CD4-positive, alpha-beta T cell (primary cell): ENCODE measurements around the gene ARFGEF2. TPM values are rescaled to one million over a fixed set of nuclear protein-coding genes. Genes with fewer than 3 reads are reported as not detected.

Experiments
- ATAC-seq: fragments of 200-7000 bp; cut with Tn5 transposase; one replicate; pipeline ENCODE4 v1.10.0; 2022; ENCODE audit warnings: mild to moderate bottlenecking; ENCODE audit not compliant: poor library complexity
- CTCF ChIA-PET: fragments of 350-600 bp; sonication (Branson Sonifier 250); formaldehyde crosslinking; loops from one replicate; lab custom pipeline; 2021; ENCODE audit warnings: antibody characterized with exemption, inconsistent platforms; lab: Charles Lee
- POLR2A ChIA-PET: fragments of 350-600 bp; sonication (Branson Sonifier 250); formaldehyde crosslinking; loops from one replicate; lab custom pipeline; 2021; ENCODE audit warnings: antibody characterized with exemption, inconsistent platforms; lab: Charles Lee
- DNase-seq, 14 experiments: peaks; one replicate each; pipeline ENCODE4 v3.0.0-alpha.2; 2013 to 2020; ENCODE audit warnings: mixed read lengths in 2 of 14
- H3K27ac ChIP-seq, 2 donors: one replicate each; pipeline versions ENCODE4 v1.5.1 to v1.7.0; 2013; ENCODE audit warnings: low read length in 2 of 2, low read depth in 1 of 2, mild to moderate bottlenecking in 1 of 2
- H3K27me3 ChIP-seq, 2 experiments: 1 replicate in 1 of 2; 2 replicates in 1 of 2; pipeline versions ENCODE4 v1.6.1 to v1.7.0; 2013; ENCODE audit warnings: low read length in 2 of 2, control low read depth in 1 of 2, mild to moderate bottlenecking in 1 of 2, moderate library complexity in 1 of 2; ENCODE audit not compliant: insufficient read depth in 2 of 2, control insufficient read depth in 1 of 2
- H3K36me3 ChIP-seq: one replicate; pipeline ENCODE4 v1.6.1; 2013; ENCODE audit warnings: low read length, control low read depth; ENCODE audit not compliant: insufficient read depth
- H3K4me1 ChIP-seq: one replicate; pipeline ENCODE4 v1.6.1; 2013; ENCODE audit warnings: low read length, control low read depth; ENCODE audit not compliant: insufficient read depth
- H3K4me3 ChIP-seq: one replicate; pipeline ENCODE4 v1.5.1; 2013; ENCODE audit warnings: mild to moderate bottlenecking, low read length, moderate library complexity
- H3K9me3 ChIP-seq, 2 experiments: 1 replicate in 1 of 2; 2 replicates in 1 of 2; pipeline versions ENCODE4 v1.6.1 to v1.7.0; 2013; ENCODE audit warnings: low read length in 2 of 2, mild to moderate bottlenecking in 2 of 2, control low read depth in 1 of 2, moderate library complexity in 1 of 2; ENCODE audit not compliant: control insufficient read depth in 1 of 2, insufficient read depth in 1 of 2
- H3K27ac Mint-ChIP-seq: one replicate; pipeline ENCODE4 v1.8.0; 2020; ENCODE audit warnings: mixed read lengths
- H3K27me3 Mint-ChIP-seq: one replicate; pipeline ENCODE4 v1.8.0; 2021; ENCODE audit warnings: mixed read lengths
- H3K36me3 Mint-ChIP-seq: one replicate; pipeline ENCODE4 v1.8.0; 2021; ENCODE audit warnings: low read depth, mixed read lengths
- H3K4me1 Mint-ChIP-seq: one replicate; pipeline ENCODE4 v1.8.0; 2021; ENCODE audit warnings: low read depth, mixed read lengths
- H3K4me3 Mint-ChIP-seq: one replicate; pipeline ENCODE4 v1.8.0; 2020; ENCODE audit warnings: mild to moderate bottlenecking, mixed read lengths
- H3K9me3 Mint-ChIP-seq: one replicate; pipeline ENCODE4 v1.8.0; 2020; ENCODE audit warnings: mixed read lengths
- CTCF ChIP-seq: fragments of 200-600 bp; IDR thresholded peaks from one replicate; pipeline ENCODE4 v1.8.0; 2022; ENCODE audit warnings: antibody characterized with exemption, mild to moderate bottlenecking
- intact Hi-C, 2 experiments: fragments of 100-400 bp; cut with DNase I in 1 of 2; cut with micrococcal nuclease in 1 of 2; formaldehyde crosslinking; loops; one replicate each; pipeline versions ENCODE4 v1.15.1 to v1.9.0; 2023 to 2025; cut with DNase I, micrococcal nuclease
- total RNA-seq, 174 experiments: library from RNA in 2 of 174; stranded (reverse) in 2 of 174; gene quantifications; one replicate each; pipeline ENCODE4 v1.2.3 and lab custom pipeline; 2021 to 2026

The ARFGEF2 gene
- total RNA-seq, 2 experiments from 2014 or later = 23.0 to 23.4 TPM

DNA sequence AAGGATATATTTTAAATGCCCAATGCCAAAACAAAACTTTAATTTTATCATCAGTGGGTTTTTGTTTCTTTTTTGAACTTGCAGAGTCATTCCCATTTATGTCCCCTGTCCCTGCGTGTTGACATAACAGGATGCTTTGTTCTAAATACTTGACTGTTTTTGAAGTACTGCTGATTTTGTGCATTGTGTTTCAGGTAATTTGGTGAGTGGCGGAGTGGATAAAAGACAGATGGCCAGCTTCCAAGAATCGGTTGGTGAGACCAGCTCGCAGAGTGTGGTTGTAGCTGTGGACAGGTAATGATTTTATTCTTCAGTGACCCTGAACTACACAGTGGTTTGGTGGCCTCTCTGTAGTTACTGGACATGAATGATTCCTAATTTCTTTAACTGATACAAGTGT, 74.1 kb downstream of the ARFGEF2 start:
- H3K27ac ChIP-seq = no peak overlapping the region
- no peak for DNase-seq
- intact Hi-C loops = no loop called here
- no peak overlapping the region for H3K4me3 ChIP-seq
- H3K4me1 Mint-ChIP-seq = no peaks in the 10 kb centered on the region
- ChIA-PET CTCF (no interaction called here), POLR2A (no interaction called here)
- H3K36me3 ChIP-seq = peaks cover 91% of the 10 kb centered on the region
- no peaks in the 10 kb centered on the region for H3K4me1 ChIP-seq
- ATAC-seq = no peak
- no peaks in the 10 kb centered on the region for H3K27me3 Mint-ChIP-seq
- H3K27ac Mint-ChIP-seq = no peak overlapping the region
- H3K9me3 Mint-ChIP-seq = no peaks in the 10 kb centered on the region
- no peak overlapping the region for H3K4me3 Mint-ChIP-seq
- no peaks in the 10 kb centered on the region for H3K27me3 ChIP-seq
- TF ChIP-seq CTCF = no peak
- peaks cover 92% of the 10 kb centered on the region for H3K36me3 Mint-ChIP-seq
- no peaks in the 10 kb centered on the region for H3K9me3 ChIP-seq

DNA sequence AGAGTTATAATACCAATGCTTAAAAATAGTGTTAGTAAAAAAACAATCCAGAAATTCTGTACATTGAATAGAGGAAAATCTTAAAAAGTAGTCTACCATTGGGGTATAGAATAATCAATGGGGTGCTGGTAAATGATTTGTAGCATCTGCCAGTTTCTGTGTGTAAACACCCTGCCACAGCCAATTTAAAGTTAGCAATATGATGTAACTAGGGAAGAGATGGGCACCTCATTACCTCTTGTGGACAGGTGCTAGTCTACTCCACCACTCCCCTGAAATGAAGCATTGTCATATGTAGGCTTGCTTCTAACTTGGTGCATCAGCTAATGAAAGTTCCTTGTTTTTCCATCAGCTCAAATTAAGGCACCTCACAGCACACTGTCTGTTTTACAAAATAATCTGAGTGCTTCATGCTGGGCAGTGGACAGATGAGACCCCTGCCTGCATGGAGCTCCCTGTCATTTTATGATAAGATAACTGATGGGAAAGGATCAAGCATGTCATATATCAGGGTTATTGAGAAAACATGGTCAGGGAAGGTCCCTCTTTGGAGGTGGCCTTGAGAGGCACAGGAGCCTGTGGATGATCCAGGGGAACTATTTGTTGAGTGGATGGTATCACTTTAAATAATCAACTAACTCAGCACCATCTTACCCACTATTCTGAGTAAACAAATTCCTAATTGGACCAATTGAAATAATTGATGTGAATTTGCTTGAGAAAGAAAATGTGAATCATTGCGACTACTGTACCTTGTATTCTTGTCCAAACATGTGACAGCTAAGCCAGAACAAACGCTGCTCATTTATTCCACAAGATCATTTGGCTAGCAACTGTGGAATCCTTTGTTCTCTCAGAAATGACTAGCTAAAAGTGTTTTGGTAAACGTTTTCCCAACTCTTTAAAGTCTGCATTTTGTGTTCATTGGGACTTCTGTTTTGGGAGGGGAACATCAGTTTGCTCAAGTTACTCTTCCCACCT, 78.7 kb downstream of the ARFGEF2 start:
- H3K27me3 ChIP-seq = no peaks in the 10 kb centered on the region
- H3K36me3 ChIP-seq = peaks cover 61% of the 10 kb centered on the region
- no peaks in the 10 kb centered on the region for H3K4me1 ChIP-seq
- ChIA-PET POLR2A (interaction anchor here (1.0 to 1.1 kb wide), 2 partner anchors 14 to 35 kb away, joined by 3 read pairs; no protein-coding TSS in a partner anchor), CTCF (no interaction called here)
- no peak for TF ChIP-seq CTCF
- H3K4me3 ChIP-seq = no peak overlapping the region
- Mint-ChIP-seq H3K4me1 (no peaks in the 10 kb centered on the region), H3K9me3 (no peaks in the 10 kb centered on the region), H3K36me3 (peaks cover 76% of the 10 kb centered on the region), H3K27me3 (no peaks in the 10 kb centered on the region), H3K27ac (no peak overlapping the region), H3K4me3 (no peak overlapping the region)
- DNase-seq (no peak), ATAC-seq (no peak)
- intact Hi-C loops = no loop called here
- H3K9me3 ChIP-seq = no peaks in the 10 kb centered on the region
- H3K27ac ChIP-seq = no peak overlapping the region

GRCh38 chr20:49001741-49002140, 80.2 kb downstream of the ARFGEF2 start:
- DNase-seq (no peak), ATAC-seq (no peak)
- H3K4me1 ChIP-seq = no peaks in the 10 kb centered on the region
- no peaks in the 10 kb centered on the region for H3K27me3 ChIP-seq
- Mint-ChIP-seq H3K36me3 (peaks cover 74% of the 10 kb centered on the region), H3K4me3 (no peak overlapping the region), H3K27ac (no peak overlapping the region), H3K27me3 (no peaks in the 10 kb centered on the region), H3K9me3 (no peaks in the 10 kb centered on the region), H3K4me1 (no peaks in the 10 kb centered on the region)
- H3K9me3 ChIP-seq = no peaks in the 10 kb centered on the region
- intact Hi-C loops = no loop called here
- POLR2A ChIA-PET = no interaction called here
- no peak overlapping the region for H3K27ac ChIP-seq
- no peak for TF ChIP-seq CTCF
- CTCF ChIA-PET = no interaction called here
- no peak overlapping the region for H3K4me3 ChIP-seq
- H3K36me3 ChIP-seq = peaks cover 53% of the 10 kb centered on the region
